Limb (tissue), 2 donors: ENCODE results near the gene OR10H5.
"Not testable (repeated sequence)": the region's sequence is repeated elsewhere in the genome, so short reads cannot be mapped to it uniquely, and the experiment has no call there.

Source experiments
- DNase-seq, 2 donors: peaks; one replicate each; pipeline ENCODE4 v3.0.0-alpha.2; 2016; ENCODE audit errors: extremely low spot score in 2 of 2

Gene OR10H5, protein sequence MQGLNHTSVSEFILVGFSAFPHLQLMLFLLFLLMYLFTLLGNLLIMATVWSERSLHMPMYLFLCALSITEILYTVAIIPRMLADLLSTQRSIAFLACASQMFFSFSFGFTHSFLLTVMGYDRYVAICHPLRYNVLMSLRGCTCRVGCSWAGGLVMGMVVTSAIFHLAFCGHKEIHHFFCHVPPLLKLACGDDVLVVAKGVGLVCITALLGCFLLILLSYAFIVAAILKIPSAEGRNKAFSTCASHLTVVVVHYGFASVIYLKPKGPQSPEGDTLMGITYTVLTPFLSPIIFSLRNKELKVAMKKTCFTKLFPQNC

GRCh38 chr19:15787611-15788155 is at the start of gene OR10H5:
TSS of gene OR10H5 (plus strand) at chr19:15787661. CDS start at chr19:15794049, 6,388 bp downstream.
- DNase-seq, result no peak

GRCh38 chr19:15737722-15738121 is 49.7 kb upstream of the OR10H5 start, which contains the start of gene OR10H3:
TSS of gene OR10H3 (plus strand) at chr19:15737985. CDS start at chr19:15741393, 3,408 bp downstream.
- DNase-seq, result no peak

DNA sequence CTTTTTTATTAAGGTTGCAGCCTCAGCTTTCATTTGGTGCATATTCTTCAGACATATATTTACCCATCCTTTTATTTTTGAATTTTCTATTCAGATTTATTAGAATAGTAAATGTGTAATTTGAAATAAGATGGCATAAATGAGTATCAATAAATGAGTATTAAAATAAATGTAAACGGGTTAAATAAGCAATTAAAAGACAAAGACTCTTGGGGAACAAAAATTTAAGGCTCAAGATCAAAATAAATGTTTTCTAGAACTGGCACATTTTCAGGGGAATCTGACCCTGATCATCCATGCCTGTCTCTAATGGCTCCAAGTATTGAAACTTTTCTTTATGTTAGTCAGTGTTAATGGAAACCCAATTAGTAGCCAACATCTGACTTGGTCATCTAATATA is 46.7 kb upstream of the OR10H5 start:
- no peak for DNase-seq

DNA sequence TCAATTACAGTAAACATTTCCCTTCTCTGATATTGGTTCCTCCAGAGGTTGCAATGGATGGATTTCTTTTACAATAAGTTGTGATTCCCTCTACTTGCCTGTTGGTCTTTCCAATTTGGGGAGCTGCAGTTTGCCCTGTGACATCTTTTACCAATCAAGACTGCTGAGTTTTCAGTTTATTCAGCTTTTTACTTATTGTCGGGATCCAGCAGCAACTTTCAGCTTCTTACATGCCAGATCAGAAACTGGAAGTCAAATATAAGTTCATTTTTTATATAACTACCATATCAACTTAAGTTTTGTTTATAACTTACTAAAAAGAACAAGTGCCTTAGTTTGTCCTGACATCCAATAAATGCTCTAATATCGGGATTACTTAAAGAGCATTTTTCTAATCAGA is 39.2 kb upstream of the OR10H5 start:
- DNase-seq, result no peak

GRCh38 chr19:15758379-15758778 is 29.1 kb upstream of the OR10H5 start:
- no peak for DNase-seq

DNA sequence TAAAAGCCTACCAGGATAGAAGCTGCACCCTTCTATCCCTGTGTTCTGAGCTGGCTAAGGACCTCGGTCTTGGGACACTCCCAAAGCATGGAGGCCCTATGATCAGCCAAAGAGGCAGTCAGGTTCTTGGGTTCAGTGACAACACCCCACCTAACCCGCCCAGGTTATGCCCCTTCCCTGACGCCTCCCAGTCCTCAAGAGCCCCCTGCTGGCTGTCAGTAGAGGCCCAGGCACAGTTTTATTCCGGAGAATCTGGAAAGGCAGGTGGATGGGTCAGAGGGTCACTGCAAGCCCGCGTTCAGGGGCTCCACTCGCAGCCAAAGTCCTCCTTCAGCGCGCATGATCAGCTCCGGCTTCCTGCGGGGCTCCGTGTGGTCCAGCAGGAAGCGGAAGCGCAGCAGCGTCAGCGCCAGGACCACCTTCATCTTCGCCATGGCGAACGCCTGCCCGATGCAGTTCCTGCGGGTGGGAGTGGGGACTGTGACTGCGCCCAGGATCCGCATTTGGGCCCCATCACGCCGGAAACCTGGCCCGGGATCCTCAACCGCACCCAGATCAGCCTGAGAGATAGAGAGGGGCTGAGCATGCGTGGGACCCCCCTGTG is 27.4 kb upstream of the OR10H5 start:
- DNase-seq, result no peak

- DNase-seq, result no peak
Observed at GRCh38 chr19:15769586-15769985, 17.9 kb upstream of the OR10H5 start.

DNA sequence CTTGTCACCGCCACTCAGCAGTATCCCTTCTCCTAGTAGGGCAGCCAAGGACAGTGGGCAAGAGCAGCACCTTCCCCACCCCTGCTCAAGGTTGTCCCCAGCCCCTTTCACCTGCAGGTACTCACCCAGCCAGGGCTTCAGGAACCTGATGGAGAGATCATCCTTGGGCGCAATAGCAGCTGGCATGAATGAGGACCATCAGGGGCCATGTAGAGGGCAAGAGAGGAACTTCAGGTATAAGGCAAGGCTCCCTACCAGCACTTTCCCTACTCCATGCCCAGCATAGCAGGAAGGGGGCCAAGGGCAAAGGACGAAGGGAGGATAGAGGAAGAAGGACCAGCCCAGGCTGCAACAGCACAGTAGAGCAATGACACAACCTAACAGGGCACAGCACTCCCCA is 13.3 kb upstream of the OR10H5 start:
- DNase-seq, result not testable (repeated sequence)

DNA sequence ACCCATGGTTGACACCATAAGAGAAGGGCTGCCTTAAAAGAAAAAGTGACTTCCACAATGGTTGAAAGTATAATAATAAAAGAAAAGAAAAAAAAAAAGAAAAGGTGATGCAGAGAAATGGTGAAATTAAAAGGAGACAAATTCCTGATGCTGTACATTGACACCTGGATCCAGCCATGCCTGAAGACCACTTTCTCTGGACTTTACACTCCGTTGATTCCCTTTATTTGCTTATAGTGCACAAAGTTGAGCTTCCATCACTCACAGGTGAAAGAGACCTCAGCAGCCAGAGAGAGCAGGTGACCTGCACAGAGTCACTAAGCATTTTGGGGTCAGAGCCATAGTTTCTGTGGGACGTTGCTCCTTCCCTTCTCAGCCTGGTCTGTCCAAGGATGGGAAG is 12.2 kb upstream of the OR10H5 start:
- DNase-seq, result no peak

- no peak for DNase-seq
Observed at GRCh38 chr19:15776264-15776663, 11.2 kb upstream of the OR10H5 start.

DNA sequence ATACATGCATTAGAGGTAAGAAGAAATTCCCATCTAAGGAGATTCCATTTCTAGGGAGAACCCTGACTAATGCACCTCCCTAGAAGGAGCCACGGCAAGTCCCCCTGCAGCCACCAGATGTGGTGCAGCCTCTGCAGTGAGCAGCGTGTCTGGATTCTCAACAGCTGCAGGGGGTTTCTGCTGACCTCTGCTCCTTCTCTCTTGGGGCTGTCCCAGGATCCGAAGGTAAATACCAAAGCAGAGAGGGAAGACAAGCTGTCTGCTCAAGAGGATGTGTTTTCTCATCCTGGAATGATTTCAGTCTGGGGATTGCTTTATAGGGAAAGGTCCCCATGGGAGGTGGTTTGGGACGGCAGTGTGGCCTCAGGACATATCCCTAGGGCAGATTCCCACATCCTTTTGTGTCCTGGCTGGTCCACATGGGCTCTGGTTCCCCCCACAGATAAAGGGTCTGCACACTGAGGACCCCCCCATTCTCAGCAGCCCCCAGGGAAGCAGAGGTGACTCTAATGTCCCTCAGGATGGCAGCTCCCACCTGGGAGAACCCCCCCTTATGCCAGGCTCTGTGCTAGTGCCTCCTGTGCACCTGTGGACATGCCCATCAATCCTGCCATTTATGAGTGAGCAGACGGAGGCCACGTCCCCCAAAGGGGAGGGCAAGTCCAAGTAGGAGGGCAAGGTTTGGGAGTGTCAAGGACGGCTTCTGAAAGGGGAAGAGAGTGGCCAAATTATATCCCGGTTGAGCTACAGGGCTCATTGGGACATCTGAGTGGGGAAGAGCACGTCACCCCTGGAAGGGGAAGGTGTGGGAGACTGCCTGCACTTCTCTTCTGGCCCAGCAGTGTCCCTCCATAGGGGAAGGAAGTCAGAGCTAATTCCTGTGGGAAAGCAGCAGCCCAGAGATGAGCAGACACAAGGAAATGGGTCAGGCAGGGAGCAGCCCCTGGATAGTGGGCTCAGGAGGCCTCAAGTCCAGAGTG is 10.2 kb upstream of the OR10H5 start:
- DNase-seq, result no peak

DNA sequence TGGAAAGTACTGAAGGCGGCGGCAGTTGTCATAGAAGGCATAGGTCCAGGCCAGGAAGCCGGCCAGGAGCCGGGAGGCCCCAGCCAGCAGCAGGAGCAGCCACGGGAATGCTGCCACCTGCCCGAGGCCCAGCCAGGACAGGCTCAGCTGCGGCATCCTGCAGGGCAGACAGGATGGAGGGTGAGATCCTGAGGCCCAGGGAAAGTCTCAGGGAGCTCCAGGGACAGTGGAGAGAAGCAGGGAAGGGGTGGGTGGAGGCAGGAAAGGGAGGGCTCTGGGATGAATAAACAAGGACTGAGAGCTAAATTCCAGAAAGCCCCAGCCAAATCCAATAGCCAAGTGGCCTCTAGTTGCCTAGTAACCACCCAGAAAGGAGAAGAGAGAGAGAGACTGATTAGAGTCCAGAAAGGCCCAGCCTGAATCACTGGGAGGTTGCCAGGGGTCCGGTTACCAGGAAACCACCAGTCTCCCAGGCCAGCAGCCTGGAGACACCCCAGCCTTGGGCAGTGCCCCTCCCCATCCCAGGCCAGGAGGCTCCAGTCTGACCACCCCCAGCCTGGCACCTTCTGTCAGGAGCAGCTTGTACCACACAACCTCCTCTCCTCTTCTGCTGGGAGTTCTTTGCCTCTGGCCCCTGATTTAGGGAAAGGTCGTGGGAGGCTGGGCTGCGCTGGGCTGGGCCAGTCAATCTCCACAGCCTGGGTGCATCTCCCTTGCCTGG is 7.5 kb upstream of the OR10H5 start:
- DNase-seq, result peak; percentile 64 to 80

- peak in 1 of 2 donors; percentile 1 for DNase-seq
Observed at GRCh38 chr19:15780610-15781418, 6.6 kb upstream of the OR10H5 start.

- DNase-seq, result no peak
Observed at GRCh38 chr19:15781661-15782060, 5.8 kb upstream of the OR10H5 start.

DNA sequence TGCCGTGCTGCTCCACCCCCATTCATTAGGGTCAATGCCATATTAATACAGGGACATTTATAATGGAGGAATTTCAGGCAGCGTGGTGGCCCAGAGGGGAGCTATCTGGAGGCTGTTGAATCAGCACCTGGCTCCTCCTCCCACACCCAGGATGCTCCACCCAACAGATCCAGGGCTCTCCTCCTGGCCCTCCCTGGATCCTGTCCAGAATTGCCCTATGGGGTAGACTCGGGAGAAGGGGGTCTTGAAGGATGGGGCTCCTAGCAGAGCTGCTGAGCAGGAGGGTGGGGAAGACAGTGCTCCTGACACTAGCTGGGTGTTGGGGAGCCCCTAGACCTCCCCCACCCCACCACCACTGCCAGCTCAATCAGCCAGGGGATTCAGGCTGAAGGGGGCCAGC is 5.2 kb upstream of the OR10H5 start:
- no peak for DNase-seq

DNA sequence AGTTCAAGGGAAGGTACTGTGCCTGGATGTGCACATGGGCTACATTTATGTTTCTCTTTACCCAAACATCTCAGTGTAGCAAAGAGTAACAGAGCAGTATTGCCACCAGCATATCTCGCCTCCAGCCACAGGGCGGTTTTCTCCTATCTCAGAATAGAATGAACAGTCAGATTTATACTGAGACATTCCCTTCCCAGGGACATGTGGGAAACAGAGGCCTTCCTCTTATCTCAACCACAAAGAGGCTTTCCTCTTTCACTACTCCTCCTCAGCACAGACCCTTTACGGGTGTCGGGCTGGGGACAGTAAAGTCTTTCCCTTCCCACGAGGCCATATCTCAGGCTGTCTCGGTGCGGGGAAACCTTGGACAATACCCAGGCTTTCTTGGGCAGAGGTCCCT is 4.6 kb upstream of the OR10H5 start:
- not testable (repeated sequence) for DNase-seq

DNA sequence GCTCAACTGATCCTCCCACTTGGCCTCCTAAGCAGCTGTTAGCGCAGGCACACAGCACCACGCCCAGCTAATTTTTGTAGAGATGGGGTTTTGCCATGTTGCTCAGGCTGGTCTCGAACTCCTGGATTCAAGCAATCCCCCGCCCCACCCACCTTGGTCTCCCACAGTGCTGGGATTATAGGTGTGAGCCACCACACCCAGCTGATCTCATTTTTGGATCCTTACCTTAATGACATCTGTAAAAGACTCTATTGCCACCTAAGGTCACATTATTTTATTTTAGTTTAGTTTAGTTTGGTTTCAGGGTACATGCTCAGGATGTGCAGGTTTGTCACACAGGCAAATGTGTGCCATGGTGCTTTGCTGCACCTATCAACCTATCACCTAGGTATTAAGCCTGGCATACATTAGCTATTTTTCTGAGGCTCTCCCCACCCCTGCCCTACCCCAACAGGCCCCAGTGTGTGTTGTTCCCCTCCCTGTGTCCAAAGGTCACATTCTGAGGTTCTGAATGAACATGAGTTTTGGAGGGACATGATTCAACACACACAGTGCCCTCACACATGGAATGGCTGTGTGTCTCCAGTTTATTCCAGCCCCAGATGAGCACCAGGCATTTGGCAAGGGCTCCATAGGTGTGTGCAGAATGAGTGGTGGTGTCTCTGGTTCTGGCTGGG is 1.3 kb downstream of the OR10H5 start:
- DNase-seq, result no peak

GRCh38 chr19:15790096-15790495 is 2.6 kb downstream of the OR10H5 start:
- DNase-seq, result no peak

DNA sequence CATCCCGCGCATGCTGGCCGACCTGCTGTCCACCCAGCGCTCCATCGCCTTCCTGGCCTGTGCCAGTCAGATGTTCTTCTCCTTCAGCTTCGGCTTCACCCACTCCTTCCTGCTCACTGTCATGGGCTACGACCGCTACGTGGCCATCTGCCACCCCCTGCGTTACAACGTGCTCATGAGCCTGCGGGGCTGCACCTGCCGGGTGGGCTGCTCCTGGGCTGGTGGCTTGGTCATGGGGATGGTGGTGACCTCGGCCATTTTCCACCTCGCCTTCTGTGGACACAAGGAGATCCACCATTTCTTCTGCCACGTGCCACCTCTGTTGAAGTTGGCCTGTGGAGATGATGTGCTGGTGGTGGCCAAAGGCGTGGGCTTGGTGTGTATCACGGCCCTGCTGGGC is 6.8 kb downstream of the OR10H5 start:
- not testable (repeated sequence) for DNase-seq

DNA sequence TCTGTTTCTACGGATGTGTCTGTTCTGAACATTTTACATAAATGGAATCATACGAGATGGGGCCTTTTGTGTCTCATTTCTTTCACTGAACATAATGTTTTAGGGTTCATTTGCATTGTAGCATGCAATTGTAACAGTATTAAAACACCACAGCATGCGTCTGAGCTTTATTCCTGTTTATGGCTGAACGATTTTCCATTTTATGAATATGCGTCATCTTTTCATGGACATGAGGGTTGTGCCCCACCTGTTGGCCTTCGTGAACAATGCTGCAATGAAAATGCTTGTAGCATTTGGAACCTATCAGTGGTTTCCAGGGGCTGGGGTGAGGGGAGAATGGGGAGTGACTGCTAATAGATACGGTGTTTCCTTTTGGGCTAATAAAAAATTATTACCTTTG is 22.9 kb downstream of the OR10H5 start:
- peak in 1 of 2 donors; percentile 7 for DNase-seq
